ENCODE data around the gene PDAP1.
"Not testable (repeated sequence)": the region's sequence is repeated elsewhere in the genome, so short reads cannot be mapped to it uniquely, and the experiment has no call there.

The PDAP1 gene

DNA sequence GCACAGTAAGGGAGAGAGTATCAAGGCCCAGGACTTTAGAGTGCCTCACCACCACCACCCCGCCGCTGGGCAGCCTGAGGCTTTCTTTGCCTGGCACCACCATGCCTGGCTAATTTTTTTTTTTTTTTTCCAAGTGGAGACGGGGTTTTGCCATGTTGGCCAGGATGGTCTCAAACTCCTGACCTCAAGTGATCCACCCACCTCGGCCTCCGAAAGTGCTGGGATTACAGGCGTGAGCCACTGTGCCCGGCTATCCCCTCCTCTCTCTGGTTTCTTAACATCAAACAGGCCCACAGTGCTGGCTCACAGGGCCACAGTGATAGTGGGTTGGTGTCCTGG is 28.7 kb downstream of the PDAP1 start:
- not testable (repeated sequence) for H3K9me3 ChIP-seq (ENCODE audit: control insufficient read depth, low read length); H3K4me3 ChIP-seq (ENCODE audit: insufficient read depth, low read depth, low read length); H3K27me3 ChIP-seq (ENCODE audit: control insufficient read depth, insufficient read depth, low read length, poor library complexity, severe bottlenecking); H3K27ac ChIP-seq (ENCODE audit: insufficient read depth, low read depth, low read length, poor library complexity, severe bottlenecking); H3K36me3 ChIP-seq (ENCODE audit: control insufficient read depth, insufficient read depth, low read length); H3K4me1 ChIP-seq (ENCODE audit: control insufficient read depth, insufficient read depth, low read length)
- 91 to 95% methylated on average over 7 of the region's 7 CpGs for WGBS, 2 experiments

DNA sequence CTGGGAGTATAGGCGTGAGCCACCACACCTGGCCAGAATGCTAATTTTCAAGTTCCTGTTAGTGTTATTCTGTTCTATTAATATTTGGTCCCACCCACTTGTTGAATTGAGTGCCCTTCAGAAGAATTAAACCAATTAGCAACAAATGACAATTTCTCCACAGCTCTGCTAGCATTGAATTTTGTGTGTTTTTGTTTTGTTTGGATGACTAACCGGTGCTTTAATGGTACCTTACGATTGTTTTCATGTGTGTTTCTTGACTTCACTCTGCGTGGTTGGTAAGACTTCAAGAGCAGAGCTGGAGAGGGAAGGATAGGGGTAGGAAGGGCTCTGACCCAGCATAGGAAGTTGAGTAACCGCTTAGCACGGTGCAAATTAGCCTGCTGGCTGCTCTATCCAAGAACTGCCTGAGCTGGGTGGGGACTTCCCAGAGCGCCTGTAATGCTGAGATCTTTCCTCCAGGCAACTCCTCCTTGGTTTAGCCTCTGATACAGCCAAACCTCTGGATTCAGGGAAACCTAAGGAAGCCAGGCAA is 29.3 kb downstream of the PDAP1 start:
- Histone ChIP-seq H3K27ac (ENCODE audit: insufficient read depth, low read depth, low read length, poor library complexity, severe bottlenecking) (no peak overlapping the region), H3K4me1 (ENCODE audit: control insufficient read depth, insufficient read depth, low read length) (no peaks in the 10 kb centered on the region), H3K36me3 (ENCODE audit: control insufficient read depth, insufficient read depth, low read length) (no peaks in the 10 kb centered on the region), H3K27me3 (ENCODE audit: control insufficient read depth, insufficient read depth, low read length, poor library complexity, severe bottlenecking) (no peaks in the 10 kb centered on the region), H3K9me3 (ENCODE audit: control insufficient read depth, low read length) (no peaks in the 10 kb centered on the region), H3K4me3 (ENCODE audit: insufficient read depth, low read depth, low read length) (no peak overlapping the region)
- 86 to 90% methylated on average over 7 of the region's 7 CpGs for WGBS, 2 experiments

DNA sequence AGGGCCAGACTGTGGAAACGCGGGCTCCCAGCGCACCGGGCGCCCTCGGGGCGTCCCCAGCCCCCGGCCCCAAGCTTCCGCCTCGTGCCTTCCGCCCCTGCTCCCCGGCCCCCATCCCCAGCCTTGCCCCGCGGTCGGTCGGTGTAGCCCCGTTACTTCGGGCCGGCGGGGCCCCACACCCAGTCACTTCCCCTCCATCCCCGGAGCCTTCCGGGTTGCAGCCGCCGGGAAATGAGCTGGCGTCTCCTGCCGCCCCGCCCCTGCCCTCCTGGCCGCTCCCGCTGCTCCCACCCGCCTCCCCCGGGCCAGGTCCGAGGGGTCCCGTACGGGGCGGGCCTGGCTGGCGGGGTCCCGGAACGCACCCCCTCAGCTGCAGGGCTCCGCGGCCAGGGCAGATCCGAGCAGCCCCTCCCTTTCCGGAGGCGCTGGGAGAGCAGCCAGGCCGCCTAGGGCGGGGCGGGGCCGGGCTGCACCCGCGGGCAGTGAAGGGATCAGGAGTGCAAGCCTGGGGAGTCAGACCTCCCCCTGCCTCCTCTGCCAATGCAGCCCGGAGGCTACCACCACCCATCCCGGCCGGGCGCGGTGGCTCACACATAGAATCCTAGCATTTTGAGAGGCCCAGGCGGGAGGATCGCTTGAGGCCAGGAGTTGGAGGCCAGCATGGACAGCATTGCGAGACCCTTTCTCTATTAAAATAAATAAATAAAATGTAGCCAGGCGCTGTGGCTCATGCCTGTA is 33.2 kb downstream of the PDAP1 start:
- H3K4me3 ChIP-seq (ENCODE audit: insufficient read depth, low read depth, low read length) = peak overlapping the region; percentile 71
- no peak overlapping the region for H3K27ac ChIP-seq (ENCODE audit: insufficient read depth, low read depth, low read length, poor library complexity, severe bottlenecking)
- H3K27me3 ChIP-seq (ENCODE audit: control insufficient read depth, insufficient read depth, low read length, poor library complexity, severe bottlenecking) = no peaks in the 10 kb centered on the region
- H3K36me3 ChIP-seq (ENCODE audit: control insufficient read depth, insufficient read depth, low read length) = no peaks in the 10 kb centered on the region
- no peaks in the 10 kb centered on the region for H3K9me3 ChIP-seq (ENCODE audit: control insufficient read depth, low read length)
- H3K4me1 ChIP-seq (ENCODE audit: control insufficient read depth, insufficient read depth, low read length) = no peaks in the 10 kb centered on the region
- WGBS, 2 experiments = 6 to 8% methylated on average over 58 of the region's 58 CpGs

DNA sequence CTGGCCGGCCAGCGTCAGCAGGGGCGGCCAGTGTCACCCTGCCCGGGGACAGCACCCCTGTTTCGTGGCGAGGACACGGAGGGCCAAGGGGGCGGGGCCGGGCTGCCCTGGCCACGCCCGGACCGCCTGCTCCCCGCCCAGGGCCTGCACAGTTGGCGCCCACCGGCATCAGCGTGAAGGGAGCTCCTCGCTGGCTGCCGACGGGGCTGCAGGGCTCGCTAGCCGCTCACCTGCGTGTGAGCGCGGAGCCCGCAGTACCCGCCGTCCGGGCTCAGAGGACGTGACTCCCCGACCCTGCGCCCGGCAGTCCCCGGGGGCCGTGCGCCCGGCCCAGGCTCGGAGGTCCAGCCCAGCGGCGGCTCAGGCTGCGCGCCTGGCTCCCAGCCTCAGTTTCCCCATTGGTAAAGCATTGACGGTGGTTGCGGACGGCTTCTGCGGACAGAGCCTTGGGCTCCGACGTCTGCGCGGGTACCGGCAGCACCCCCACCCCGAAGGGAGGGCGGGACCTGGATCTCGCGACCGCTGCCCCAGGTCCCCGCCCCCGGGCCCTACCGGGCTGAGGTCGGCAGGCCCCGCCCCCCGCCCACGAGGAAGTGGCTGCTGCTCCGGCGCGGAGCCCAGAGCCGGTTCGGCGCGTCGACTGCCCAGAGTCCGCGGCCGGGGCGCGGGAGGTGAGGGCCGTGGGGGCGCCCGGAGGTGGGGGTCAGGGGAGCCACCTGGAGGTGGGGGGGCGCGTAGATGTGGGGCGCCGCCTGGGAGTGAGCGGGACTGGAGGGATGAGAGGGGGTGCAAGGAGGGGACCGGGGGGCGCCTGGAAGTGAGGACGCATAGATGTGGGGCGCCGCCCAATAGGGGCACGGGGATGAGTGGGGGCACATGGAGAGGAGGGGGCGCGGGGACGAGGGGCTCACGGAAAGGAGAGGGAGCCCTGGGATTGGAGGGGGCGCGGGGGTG is 34.0 kb downstream of the PDAP1 start, which contains the start of gene ARPC1B:
ARPC1B (plus strand) TSS at position 620 of the 954 bp plus-strand sequence. CDS start 10,985 bp downstream, outside the sequence.
- H3K4me1 ChIP-seq (ENCODE audit: control insufficient read depth, insufficient read depth, low read length) = no peaks in the 10 kb centered on the region
- H3K36me3 ChIP-seq (ENCODE audit: control insufficient read depth, insufficient read depth, low read length) = no peaks in the 10 kb centered on the region
- no peak within 1 kb of the TSS for H3K27ac ChIP-seq (ENCODE audit: insufficient read depth, low read depth, low read length, poor library complexity, severe bottlenecking)
- WGBS, 2 experiments = 1% methylated on average over 95 of the region's 95 CpGs
- H3K9me3 ChIP-seq (ENCODE audit: control insufficient read depth, low read length) = no peaks in the 10 kb centered on the region
- H3K27me3 ChIP-seq (ENCODE audit: control insufficient read depth, insufficient read depth, low read length, poor library complexity, severe bottlenecking) = no peaks in the 10 kb centered on the region
- H3K4me3 ChIP-seq (ENCODE audit: insufficient read depth, low read depth, low read length) = peak within 1 kb of the TSS; percentile 71

DNA sequence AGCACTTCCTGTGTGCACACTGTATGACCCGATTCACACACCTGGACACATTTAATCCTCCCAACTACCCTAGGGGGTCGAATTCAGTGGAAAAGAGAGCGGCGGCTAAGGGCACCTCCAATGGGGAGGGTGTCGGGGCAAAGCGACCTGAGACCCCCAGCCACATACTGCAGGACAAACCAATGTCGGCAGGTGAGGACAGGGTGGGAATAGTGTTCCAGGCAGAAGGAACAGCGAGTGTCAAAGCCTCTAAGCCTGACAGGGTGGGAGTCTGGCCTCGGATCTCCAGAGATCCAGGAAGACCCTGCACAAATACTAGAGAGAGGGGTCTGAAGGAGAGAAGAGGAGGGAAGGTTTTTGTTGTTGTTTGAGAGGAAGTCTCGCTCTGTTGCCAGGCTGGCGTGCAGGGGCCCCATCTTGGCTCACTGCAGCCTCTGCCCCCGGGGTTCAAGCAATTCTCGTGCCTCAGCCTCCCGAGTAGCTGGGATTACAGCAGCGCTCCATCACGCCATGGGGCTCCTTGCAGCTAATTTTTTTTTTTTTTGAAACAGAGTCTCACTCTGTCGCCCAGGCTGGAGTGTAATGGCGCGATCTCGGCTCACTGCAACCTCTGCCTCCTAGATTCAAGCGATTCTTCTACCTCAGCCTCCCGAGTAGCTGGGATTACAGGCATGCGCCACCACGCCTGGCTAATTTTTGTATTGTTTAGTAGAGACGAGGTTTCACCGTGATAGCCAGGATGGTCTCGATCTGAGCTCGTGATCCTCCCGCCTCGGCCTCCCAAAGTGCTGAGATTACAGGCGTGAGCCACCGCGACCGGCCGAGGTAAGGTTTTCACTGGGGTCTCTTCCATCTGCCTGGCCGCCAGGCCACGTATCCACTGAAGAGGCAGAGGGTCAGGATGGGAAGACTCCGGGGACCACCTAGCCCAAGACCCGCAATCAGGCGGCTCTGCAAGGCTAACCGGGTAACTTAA is 35.0 kb downstream of the PDAP1 start:
- H3K27me3 ChIP-seq (ENCODE audit: control insufficient read depth, insufficient read depth, low read length, poor library complexity, severe bottlenecking) = no peaks in the 10 kb centered on the region
- H3K36me3 ChIP-seq (ENCODE audit: control insufficient read depth, insufficient read depth, low read length) = no peaks in the 10 kb centered on the region
- peak overlapping the region; percentile 71 for H3K4me3 ChIP-seq (ENCODE audit: insufficient read depth, low read depth, low read length)
- no peaks in the 10 kb centered on the region for H3K4me1 ChIP-seq (ENCODE audit: control insufficient read depth, insufficient read depth, low read length)
- 86 to 87% methylated on average over 41 of the region's 41 CpGs for WGBS, 2 experiments
- no peaks in the 10 kb centered on the region for H3K9me3 ChIP-seq (ENCODE audit: control insufficient read depth, low read length)
- H3K27ac ChIP-seq (ENCODE audit: insufficient read depth, low read depth, low read length, poor library complexity, severe bottlenecking) = no peak overlapping the region

DNA sequence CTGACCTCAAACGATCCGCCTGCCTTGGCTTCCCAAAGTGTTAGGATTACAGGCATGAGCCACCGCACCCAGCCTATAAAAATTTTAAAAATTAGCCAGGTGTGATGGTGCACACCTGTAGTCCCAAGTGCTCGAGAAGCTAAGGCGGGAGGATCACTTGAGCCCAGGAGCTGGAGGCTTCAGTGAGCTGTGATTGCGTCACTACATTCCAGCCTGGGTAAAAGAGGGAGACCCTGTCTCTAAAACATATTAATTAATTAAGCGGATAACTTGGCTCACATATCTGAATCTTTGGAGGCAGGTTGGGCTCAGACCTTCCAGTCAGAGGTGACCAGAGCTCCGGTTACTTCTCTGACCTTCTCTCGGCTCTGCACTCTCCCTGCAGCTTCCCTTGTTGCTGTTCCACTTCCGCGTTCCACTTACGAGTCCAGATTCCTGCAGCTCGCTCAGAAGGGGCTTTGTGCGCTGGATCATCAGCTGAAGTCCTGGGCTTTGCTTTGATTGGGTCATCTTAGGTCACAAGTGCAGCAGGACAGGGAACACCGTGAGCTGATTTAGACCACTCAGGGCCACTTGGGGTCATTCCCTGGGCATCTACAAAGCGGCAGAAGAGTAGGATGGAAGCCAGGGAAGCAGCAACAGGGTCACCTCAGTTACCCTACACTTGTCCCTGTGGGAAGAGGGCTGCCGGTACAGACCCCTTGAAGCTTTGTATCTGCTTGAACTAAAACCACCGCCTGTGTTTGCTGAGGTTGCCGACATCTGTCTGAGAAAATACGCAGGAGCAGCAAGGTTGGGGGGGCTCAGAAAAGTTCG is 35.9 kb downstream of the PDAP1 start:
- H3K9me3 ChIP-seq (ENCODE audit: control insufficient read depth, low read length) = no peaks in the 10 kb centered on the region
- H3K4me1 ChIP-seq (ENCODE audit: control insufficient read depth, insufficient read depth, low read length) = no peaks in the 10 kb centered on the region
- 82% methylated on average over 21 of the region's 21 CpGs for WGBS, 2 experiments
- no peaks in the 10 kb centered on the region for H3K36me3 ChIP-seq (ENCODE audit: control insufficient read depth, insufficient read depth, low read length)
- no peak overlapping the region for H3K4me3 ChIP-seq (ENCODE audit: insufficient read depth, low read depth, low read length)
- H3K27me3 ChIP-seq (ENCODE audit: control insufficient read depth, insufficient read depth, low read length, poor library complexity, severe bottlenecking) = no peaks in the 10 kb centered on the region
- no peak overlapping the region for H3K27ac ChIP-seq (ENCODE audit: insufficient read depth, low read depth, low read length, poor library complexity, severe bottlenecking)

DNA sequence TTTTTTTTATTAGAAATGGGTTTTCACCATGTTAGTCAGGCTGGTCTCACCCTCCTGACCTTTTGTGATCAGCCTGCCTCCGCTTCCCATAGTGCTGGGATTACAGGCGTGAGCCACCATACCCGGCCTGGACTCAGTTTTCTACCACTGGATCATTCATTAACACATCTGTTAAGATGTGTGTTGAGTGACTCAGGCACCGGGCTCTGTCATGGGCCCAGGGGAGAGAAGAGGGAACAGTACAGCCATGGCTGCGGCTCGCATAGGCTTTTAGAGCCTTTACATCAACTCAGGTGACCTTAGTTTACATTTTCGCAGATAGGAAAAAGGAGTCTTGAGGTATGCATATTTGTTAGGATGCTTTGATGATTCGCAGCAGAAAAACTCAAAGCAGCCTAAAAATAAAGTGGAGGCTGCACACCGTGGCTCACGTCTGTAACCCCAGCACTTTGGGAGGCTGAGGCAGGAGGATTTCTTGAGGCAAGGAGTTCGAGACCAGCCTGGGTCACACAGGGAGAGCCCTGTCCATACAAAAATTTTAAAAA is 36.9 kb downstream of the PDAP1 start:
- whole genome bisulfite sequencing, 2 experiments = 94 to 95% methylated on average over 11 of the region's 11 CpGs
- no peak overlapping the region for H3K27ac ChIP-seq (ENCODE audit: insufficient read depth, low read depth, low read length, poor library complexity, severe bottlenecking)
- no peaks in the 10 kb centered on the region for H3K27me3 ChIP-seq (ENCODE audit: control insufficient read depth, insufficient read depth, low read length, poor library complexity, severe bottlenecking)
- H3K9me3 ChIP-seq (ENCODE audit: control insufficient read depth, low read length) = no peaks in the 10 kb centered on the region
- H3K4me3 ChIP-seq (ENCODE audit: insufficient read depth, low read depth, low read length) = no peak overlapping the region
- H3K36me3 ChIP-seq (ENCODE audit: control insufficient read depth, insufficient read depth, low read length) = peaks cover 5% of the 10 kb centered on the region
- H3K4me1 ChIP-seq (ENCODE audit: control insufficient read depth, insufficient read depth, low read length) = peaks cover 4% of the 10 kb centered on the region

DNA sequence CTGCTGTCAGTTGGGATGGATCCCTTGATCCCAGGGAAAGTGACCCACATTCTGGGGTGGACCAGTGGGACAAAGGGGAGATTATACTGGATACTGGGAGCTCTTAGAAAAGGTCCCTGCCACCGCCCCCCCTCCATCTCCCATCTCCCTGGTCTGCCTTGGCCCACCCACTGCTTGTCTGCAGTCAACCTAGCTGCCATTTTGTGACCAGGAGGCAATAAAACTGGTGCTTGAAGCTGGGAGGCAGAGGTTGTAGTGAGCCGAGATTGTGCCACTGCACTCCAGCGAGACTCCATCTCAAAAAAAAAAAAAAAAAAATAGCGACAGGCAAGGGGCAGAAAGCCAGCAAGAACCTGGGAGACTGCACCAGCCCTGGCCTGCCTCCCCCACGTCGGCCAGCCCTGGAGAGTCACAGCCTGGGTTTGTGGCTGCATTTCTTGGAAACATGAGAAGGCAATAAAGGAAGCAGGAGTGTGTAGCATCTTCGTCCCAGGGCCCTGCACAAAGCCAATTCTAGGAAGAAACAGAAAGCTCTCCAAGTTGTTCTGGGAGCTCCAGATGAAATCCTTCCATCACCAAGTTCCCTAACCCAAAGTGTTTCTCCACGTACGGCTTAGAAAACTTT is 38.5 kb downstream of the PDAP1 start:
- Histone ChIP-seq H3K36me3 (ENCODE audit: control insufficient read depth, insufficient read depth, low read length) (peaks cover 8% of the 10 kb centered on the region), H3K4me3 (ENCODE audit: insufficient read depth, low read depth, low read length) (no peak overlapping the region), H3K27ac (ENCODE audit: insufficient read depth, low read depth, low read length, poor library complexity, severe bottlenecking) (no peak overlapping the region), H3K4me1 (ENCODE audit: control insufficient read depth, insufficient read depth, low read length) (peaks cover 7% of the 10 kb centered on the region), H3K9me3 (ENCODE audit: control insufficient read depth, low read length) (no peaks in the 10 kb centered on the region), H3K27me3 (ENCODE audit: control insufficient read depth, insufficient read depth, low read length, poor library complexity, severe bottlenecking) (no peaks in the 10 kb centered on the region)
- 89 to 90% methylated on average over 9 of the region's 9 CpGs for WGBS, 2 experiments
